HG02759 (cell line): Measurements from ENCODE around the gene JOSD1.

Source experiments
- ATAC-seq: cut with Tn5 transposase; IDR thresholded peaks from one replicate; pipeline ENCODE4 v1.9.1; 2021; ENCODE audit warnings: mild to moderate bottlenecking, moderate library complexity; ENCODE audit not compliant: unreplicated experiment

Gene JOSD1

GRCh38 chr22:38700789-38701628 lies at the start of gene JOSD1:
TSS of gene JOSD1 (minus strand) at chr22:38700943. CDS start at chr22:38699987, 956 bp downstream.
- peak; percentile 46 for ATAC-seq

DNA sequence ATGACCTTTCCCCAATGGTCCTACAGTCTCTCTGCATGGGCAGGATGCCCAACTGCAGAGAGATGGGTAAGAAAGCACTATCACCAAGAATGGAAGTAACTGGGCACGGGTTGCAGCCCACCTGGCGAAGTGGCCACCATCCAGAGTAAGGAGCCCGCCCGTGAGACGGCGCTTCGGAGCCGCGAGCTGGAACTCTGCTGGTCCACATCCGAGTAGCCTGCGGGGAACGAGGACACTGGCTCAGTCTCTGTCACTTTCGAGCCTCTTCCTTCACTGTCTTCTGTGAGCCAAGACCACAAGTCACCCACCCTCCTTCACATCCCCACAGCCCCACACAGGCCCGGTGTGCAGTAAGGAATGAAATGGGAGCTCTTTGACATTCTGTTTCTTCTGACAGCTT lies 49.4 kb upstream of the JOSD1 start:
- ATAC-seq, result no peak

DNA sequence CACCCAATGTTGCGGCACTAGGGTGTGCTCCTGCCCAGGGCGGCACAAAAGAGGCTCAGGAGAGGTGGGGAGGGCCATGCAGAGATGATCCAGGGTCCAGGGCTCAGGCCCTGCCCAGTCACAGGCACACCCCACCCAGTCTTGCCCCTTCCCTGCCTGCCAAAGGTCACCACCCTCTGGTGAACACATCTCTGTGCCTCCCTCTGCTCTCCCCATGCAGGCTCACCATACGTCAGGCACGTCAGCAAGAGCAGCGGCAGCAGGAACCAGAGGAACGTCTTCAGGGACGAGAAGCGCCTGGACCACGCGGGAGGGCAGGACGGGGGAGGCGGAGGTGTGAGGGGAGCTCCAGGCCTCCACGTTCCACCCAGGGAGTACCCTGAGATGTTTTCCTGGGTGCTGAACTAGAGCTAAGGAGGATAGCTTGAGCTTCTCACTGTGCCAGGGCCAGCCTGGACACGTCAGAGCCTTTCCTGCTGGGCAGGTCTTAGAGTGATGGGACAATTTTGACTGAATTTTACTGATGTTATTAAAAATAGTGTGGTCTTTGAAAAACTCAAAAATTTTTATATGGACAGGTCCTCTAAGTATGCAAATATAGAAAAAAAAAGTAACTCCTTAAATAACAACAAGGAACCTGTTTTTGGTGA lies 47.9 kb upstream of the JOSD1 start:
- ATAC-seq, result no peak

DNA sequence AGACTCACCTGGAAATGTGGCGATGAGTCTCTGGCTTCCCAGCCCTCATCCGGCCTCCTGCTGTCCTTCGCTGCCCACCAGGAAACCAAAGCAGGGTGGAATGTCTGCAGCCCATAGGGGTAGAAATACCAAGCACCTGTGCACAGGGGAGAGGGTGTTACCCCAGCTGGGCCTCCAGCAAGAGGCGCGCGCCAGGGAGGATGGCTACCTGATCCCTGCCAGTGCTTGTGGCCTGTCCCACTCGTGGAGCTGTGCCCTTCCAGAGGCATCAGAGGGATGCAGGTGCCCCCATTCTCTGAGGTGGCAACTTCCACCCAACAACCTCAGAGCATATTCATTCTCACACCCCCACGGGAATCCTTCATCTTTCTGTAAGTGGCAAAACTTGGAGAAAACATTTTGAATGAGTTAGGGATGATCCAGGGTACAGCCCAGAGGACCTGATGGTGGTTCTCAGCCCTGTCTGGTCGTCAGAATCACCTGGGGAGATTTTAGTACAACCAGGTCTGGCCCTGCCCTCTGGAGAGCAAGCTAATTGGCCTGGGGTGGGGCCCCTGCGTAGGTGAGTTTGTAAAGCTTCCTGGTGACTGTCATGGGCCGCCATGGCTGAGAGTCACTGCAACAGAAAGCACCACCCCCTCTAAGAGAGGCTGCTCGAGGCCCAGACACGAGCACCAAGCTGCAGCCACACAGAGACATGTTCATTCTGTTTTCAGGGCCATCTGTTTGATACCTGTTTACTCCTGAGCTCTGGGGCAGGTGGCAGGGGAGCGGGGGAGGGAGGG lies 45.1 kb upstream of the JOSD1 start:
- ATAC-seq, result no peak

DNA sequence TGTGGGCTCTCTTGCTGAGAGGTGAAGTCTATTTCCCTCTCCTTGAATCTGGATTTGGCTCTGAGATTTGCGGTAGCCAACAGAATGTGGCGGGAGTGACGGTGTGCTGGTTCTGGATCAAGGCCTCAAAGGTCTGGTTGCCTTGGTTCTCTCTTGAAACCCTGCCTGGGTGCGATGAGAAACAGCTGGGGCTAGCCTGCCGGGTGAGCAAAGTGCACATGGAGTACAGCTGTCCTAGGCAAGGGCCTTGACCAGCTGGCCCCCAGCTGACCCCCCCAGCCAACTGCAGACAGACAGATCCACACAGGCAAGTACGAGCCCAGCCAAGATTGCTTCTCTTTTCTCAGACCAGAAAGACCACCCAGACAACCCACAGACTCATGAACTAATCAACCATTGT lies 44.2 kb upstream of the JOSD1 start:
- ATAC-seq, result no peak

DNA sequence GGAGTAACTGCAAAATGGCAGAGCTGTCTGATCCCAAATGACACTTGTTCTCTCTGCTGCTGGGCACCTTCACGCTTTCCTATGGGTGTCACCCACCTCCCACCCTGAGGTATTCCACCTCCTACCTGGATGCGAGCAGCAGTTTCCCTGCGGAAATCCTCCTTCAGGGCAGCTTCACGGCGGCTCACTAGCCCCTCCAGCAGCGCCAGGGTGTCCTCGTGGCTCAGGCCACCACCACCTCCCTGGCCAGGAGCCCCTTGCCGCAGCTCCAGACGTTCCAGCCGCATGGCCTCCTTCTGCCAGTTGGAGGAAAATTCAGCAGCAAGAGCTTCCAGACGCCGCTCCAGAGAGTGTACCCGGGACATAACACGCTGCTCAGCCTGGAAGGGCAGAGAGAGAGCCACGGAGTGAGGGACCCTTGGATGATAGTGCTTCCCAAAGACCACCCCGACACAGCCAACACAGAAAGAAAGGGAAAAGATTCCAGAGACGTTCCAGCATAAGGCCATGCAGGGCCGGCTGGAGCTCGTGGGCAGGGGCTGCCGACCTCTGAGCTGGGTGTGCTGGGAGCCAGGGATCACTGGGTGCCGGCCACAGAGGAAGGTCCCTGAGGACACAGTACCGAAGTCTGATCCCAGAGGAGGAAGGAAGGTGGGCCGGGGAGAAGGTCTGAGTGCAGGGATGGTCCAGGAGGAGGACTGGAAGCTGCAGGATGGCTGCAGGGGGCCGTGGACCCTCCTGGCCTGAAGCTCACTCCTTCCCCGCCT lies 41.6 kb upstream of the JOSD1 start:
- ATAC-seq, result no peak

DNA sequence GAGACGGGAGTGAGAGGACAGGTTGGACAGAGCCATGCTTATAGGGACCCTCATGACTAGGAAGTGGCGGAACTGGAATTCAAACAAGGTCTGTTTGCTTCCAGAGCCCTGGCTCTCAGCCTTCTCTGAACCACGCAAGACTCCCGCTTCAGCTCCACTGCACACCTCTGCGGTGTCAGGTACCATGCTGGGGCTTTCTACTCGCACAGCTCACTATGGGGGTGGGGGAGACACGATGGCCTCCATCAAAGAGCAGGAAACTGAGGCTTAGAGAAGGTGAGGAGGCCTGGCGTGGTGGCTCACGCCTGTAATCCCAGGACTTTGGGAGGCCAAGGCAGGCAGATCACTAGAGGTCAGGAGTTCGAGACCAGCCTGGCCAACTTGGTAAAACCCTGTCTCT lies 40.8 kb upstream of the JOSD1 start:
- ATAC-seq, result no peak

GRCh38 chr22:38741166-38741565 lies 40.4 kb upstream of the JOSD1 start:
- no peak for ATAC-seq

- ATAC-seq, result no peak
These were observed 40.0 kb upstream of the JOSD1 start for GRCh38 chr22:38740754-38741153.

DNA sequence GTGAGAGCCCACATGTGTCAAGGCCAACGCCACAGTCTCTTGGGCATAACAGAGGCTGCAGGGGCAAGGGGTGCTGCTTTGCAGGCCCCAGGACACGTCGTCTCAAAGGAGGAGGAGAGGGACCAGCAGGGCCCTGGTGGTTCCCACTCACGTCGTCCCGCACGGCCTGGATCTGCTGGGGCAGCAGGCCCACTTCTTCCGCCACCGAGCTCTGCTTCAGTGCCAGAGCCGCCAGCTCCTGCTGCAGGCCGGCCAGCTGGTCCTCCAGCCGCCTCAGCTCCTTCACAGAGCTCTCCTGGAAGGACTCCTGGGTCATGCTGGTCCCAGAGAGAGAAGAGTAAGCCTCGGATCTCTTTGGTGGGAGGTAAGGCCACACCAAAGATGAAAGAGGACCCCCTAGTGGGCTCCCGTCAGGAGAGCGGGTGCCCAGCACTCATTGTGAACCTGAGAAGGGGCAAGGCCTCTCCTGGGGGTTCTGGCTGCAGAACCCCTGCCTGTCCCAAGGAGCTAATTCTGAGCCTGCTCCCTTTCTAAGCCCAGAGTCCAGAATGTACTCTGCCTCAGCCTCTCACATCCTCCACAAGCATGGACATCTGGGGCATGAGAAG lies 39.5 kb upstream of the JOSD1 start:
- no peak for ATAC-seq

GRCh38 chr22:38739300-38740055 lies 38.7 kb upstream of the JOSD1 start:
- ATAC-seq, result no peak

DNA sequence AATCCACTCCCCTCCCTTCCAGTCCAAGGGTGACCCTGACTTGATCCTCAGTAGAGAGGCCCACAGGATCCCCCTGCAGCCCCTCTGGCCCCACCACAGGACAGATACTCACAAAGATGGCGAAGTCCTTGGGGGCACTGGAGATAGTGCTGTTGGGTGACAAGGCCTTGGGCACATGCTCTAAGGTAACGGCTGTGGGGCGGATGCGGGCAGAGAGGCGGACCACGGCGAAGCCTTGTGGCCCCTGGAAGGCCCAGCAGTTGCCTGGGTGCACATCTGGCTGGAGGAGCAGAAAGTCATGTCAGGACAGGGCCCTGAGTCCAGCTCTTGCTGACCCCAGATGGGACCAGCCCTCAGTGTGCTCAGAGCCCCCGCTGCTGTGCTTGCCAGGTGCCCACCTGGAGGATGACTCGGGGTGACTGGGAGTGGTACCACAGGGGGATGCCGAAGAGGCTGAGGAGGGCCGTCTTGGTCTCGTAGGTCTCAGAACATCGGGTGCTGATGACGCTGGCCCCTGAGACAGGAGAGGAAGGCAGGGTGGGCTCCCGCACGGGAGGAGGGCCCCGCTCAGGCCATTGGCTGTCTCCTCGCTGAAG lies 37.8 kb upstream of the JOSD1 start:
- ATAC-seq, result no peak

- no peak for ATAC-seq
These were observed 36.7 kb upstream of the JOSD1 start for GRCh38 chr22:38737302-38738060.

GRCh38 chr22:38736257-38736570 lies 35.5 kb upstream of the JOSD1 start:
- no peak for ATAC-seq

- no peak for ATAC-seq
These were observed 34.9 kb upstream of the JOSD1 start for GRCh38 chr22:38735465-38736256.

GRCh38 chr22:38735126-38735464 lies 34.4 kb upstream of the JOSD1 start:
- no peak for ATAC-seq

DNA sequence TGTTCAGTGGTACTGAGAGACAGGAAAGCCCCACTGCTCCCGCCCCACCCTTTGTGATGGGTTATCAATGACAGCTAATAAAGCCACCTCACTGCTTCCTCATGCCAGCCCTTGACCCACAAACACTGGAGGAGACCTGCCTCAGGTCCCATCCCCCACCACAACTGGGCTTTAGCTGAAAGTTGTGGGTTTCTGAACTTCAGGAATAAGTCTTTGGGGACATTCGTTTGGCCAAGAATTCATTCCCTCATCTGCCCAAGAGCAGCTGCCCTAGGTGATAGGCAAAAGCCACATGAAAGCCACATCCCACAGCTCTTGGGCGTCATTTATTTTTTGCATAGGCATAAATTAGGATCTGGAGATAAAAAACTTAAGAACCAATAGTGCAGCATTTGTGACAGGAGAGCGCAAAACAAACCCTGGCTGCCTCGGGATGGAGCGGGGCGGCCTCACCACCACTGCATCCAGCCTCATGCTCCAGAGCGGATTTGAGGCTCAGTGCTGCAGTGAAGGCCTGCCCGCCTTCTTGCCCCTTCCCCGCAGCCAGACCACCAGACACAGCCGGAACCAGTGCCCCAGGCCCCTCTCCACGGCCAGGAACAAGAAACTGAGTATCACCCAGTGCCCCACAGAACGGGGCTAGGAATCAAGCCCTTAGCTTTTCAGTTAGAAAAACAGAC lies 33.8 kb upstream of the JOSD1 start:
- ATAC-seq, result no peak
